Suprapubic skin (tissue), 4 donors: ENCODE results near the gene SEMA3F.

Experiments
- CTCF ChIP-seq, 2 donors: fragments of 200-600 bp in 1 of 2; fragments of 450-650 bp in 1 of 2; sonication (generic) in 1 of 2; IDR thresholded peaks; one replicate each; pipeline ENCODE4 v1.5.1; 2016 to 2019; ENCODE audit warnings: antibody characterized with exemption in 2 of 2, mild to moderate bottlenecking in 1 of 2, moderate library complexity in 1 of 2
- EP300 ChIP-seq: sonication (generic); formaldehyde crosslinking; IDR thresholded peaks from one replicate; pipeline ENCODE4 v1.6.1; 2017; ENCODE audit warnings: antibody characterized with exemption
- POLR2A ChIP-seq, 2 donors: fragments of 450-650 bp; IDR thresholded peaks; one replicate each; pipeline ENCODE4 v1.6.1; 2017; ENCODE audit warnings: antibody characterized with exemption in 2 of 2, mild to moderate bottlenecking in 2 of 2, moderate library complexity in 2 of 2
- POLR2AphosphoS5 ChIP-seq, 3 donors: sonication (generic); formaldehyde crosslinking; IDR thresholded peaks; one replicate each; pipeline ENCODE4 v1.6.1; 2017; ENCODE audit warnings: antibody characterized with exemption in 3 of 3

- TF ChIP-seq CTCF (IDR thresholded peaks at IDR 0.05) (no peak), POLR2AphosphoS5 (IDR thresholded peaks at IDR 0.05) (no peak), POLR2A (IDR thresholded peaks at IDR 0.05) (no peak), EP300 (no peak)
These were observed 7.1 kb downstream of the SEMA3F start for GRCh38 chr3:50162034-50162883.
